Measurements from ENCODE around the gene CCDC33. TPM values are rescaled to one million over a fixed set of nuclear protein-coding genes. Genes with fewer than 3 reads are reported as not detected.

CCDC33 gene
- total RNA-seq, 1 donor from 2014 or later = 0.51 TPM

- Mint-ChIP-seq H3K4me3 (ENCODE audit: unreplicated experiment) (no peak overlapping the region), H3K36me3 (ENCODE audit: low read depth, unreplicated experiment) (no peaks in the 10 kb centered on the region), H3K9me3 (ENCODE audit: unreplicated experiment) (no peaks in the 10 kb centered on the region), H3K27ac (ENCODE audit: unreplicated experiment) (no peak overlapping the region), H3K4me1 (ENCODE audit: unreplicated experiment) (peaks cover 17% of the 10 kb centered on the region), H3K27me3 (ENCODE audit: unreplicated experiment) (peaks cover 2% of the 10 kb centered on the region)
- TF ChIP-seq CTCF (IDR thresholded peaks at IDR 0.05; ENCODE audit: unreplicated experiment) = no peak
- DNase-seq (ENCODE audit: low spot score) = no peak
Measured at GRCh38 chr15:74244822-74245341, 8.8 kb downstream of the CCDC33 start.

- DNase-seq (ENCODE audit: low spot score) = peak; percentile 22
- H3K27ac Mint-ChIP-seq (ENCODE audit: unreplicated experiment) = no peak overlapping the region
- no peak for TF ChIP-seq CTCF (IDR thresholded peaks at IDR 0.05; ENCODE audit: unreplicated experiment)
- H3K36me3 Mint-ChIP-seq (ENCODE audit: low read depth, unreplicated experiment) = no peaks in the 10 kb centered on the region
- H3K27me3 Mint-ChIP-seq (ENCODE audit: unreplicated experiment) = peaks cover 2% of the 10 kb centered on the region
- H3K4me3 Mint-ChIP-seq (ENCODE audit: unreplicated experiment) = no peak overlapping the region
- H3K4me1 Mint-ChIP-seq (ENCODE audit: unreplicated experiment) = peaks cover 14% of the 10 kb centered on the region
- H3K9me3 Mint-ChIP-seq (ENCODE audit: unreplicated experiment) = no peaks in the 10 kb centered on the region
Measured at GRCh38 chr15:74245342-74245931, 9.3 kb downstream of the CCDC33 start.

DNA sequence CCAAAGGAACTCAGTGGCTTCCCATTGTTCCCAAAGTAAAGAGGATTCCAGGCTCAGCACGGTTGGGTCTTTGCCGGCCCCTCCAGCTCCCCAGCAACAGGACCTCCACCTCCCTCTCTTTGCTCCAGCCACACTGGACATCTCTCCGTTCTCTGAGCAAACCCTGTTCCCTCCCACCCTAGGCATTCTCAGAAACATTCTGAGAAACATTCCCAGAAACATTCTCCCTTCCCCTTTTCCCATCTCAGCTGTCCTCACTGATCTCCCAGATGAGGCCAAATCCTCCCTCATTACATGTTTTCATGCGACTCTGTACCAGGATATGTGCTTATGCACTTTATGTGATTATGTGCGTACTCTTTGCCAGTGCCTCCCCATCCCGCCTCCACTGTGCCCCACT, 14.1 kb downstream of the CCDC33 start:
- no peak for DNase-seq (ENCODE audit: low spot score)
- no peaks in the 10 kb centered on the region for H3K36me3 Mint-ChIP-seq (ENCODE audit: low read depth, unreplicated experiment)
- H3K27me3 Mint-ChIP-seq (ENCODE audit: unreplicated experiment) = peaks cover 12% of the 10 kb centered on the region
- no peak for TF ChIP-seq CTCF (IDR thresholded peaks at IDR 0.05; ENCODE audit: unreplicated experiment)
- no peak overlapping the region for H3K4me3 Mint-ChIP-seq (ENCODE audit: unreplicated experiment)
- H3K27ac Mint-ChIP-seq (ENCODE audit: unreplicated experiment) = peak overlapping the region; percentile 33
- no peaks in the 10 kb centered on the region for H3K4me1 Mint-ChIP-seq (ENCODE audit: unreplicated experiment)
- H3K9me3 Mint-ChIP-seq (ENCODE audit: unreplicated experiment) = no peaks in the 10 kb centered on the region

GRCh38 chr15:74251131-74251811, 15.1 kb downstream of the CCDC33 start:
- H3K36me3 Mint-ChIP-seq (ENCODE audit: low read depth, unreplicated experiment) = no peaks in the 10 kb centered on the region
- TF ChIP-seq CTCF (IDR thresholded peaks at IDR 0.05; ENCODE audit: unreplicated experiment) = no peak
- H3K27me3 Mint-ChIP-seq (ENCODE audit: unreplicated experiment) = peaks cover 10% of the 10 kb centered on the region
- H3K4me1 Mint-ChIP-seq (ENCODE audit: unreplicated experiment) = no peaks in the 10 kb centered on the region
- no peak for DNase-seq (ENCODE audit: low spot score)
- H3K4me3 Mint-ChIP-seq (ENCODE audit: unreplicated experiment) = no peak overlapping the region
- H3K9me3 Mint-ChIP-seq (ENCODE audit: unreplicated experiment) = no peaks in the 10 kb centered on the region
- no peak overlapping the region for H3K27ac Mint-ChIP-seq (ENCODE audit: unreplicated experiment)

DNA sequence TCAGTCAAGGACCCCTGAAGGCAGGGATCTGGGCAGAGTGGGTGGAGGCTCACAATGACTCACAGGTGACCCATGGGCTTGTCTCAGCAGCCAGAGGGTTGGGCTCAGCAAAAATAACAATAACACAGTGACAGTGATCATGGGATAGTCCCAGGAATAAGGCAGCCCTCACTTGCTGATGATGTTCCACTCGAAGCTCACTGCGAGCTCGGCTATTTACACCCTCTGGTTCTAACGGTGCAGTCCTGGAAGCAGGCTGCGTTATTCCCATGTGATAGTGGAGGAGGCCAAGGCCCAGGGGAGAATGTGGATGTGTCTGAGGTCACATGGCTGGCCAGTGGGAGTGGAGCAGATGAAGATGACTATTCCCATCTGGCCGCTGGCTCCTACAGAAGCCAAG, 16.2 kb downstream of the CCDC33 start:
- Mint-ChIP-seq H3K27ac (ENCODE audit: unreplicated experiment) (no peak overlapping the region), H3K27me3 (ENCODE audit: unreplicated experiment) (peaks cover 12% of the 10 kb centered on the region), H3K4me3 (ENCODE audit: unreplicated experiment) (no peak overlapping the region), H3K4me1 (ENCODE audit: unreplicated experiment) (no peaks in the 10 kb centered on the region), H3K9me3 (ENCODE audit: unreplicated experiment) (no peaks in the 10 kb centered on the region), H3K36me3 (ENCODE audit: low read depth, unreplicated experiment) (no peaks in the 10 kb centered on the region)
- TF ChIP-seq CTCF (IDR thresholded peaks at IDR 0.05; ENCODE audit: unreplicated experiment) = no peak
- no peak for DNase-seq (ENCODE audit: low spot score)
